IPS DF 6.9 (cell line): ENCODE data around the gene SRBD1.

Source experiments
- DNase-seq: peaks from one replicate; pipeline ENCODE4 v3.0.0-alpha.2; 2013; ENCODE audit warnings: low read depth, low spot score
- H3K27ac ChIP-seq: one replicate; pipeline ENCODE4 v1.5.1; 2013; ENCODE audit warnings: low read length, control low read depth
- H3K27me3 ChIP-seq: 2 replicates; pipeline ENCODE4 v1.6.1; 2013; ENCODE audit warnings: mild to moderate bottlenecking, low read length; ENCODE audit not compliant: control insufficient read depth, insufficient read depth
- H3K36me3 ChIP-seq: 2 replicates; pipeline ENCODE4 v1.6.1; 2013; ENCODE audit warnings: low read length; ENCODE audit not compliant: control insufficient read depth, insufficient read depth
- H3K4me1 ChIP-seq: 2 replicates; pipeline ENCODE4 v1.6.1; 2013; ENCODE audit warnings: low read length; ENCODE audit not compliant: control insufficient read depth, insufficient read depth
- H3K4me3 ChIP-seq: 2 replicates; pipeline ENCODE4 v1.5.1; 2013; ENCODE audit warnings: mild to moderate bottlenecking, low read length
- H3K9me3 ChIP-seq: 2 replicates; pipeline ENCODE4 v1.6.1; 2013; ENCODE audit warnings: low read length, inconsistent platforms; ENCODE audit not compliant: control insufficient read depth, insufficient read depth
- WGBS: extraction: QIAGEN DNeasy Blood & Tissue Kit; methylation state at CpG from one replicate; pipeline ENCODE4 v1.1.7; 2013; ENCODE audit warnings: mixed read lengths, missing lambda C conversion rate; ENCODE audit not compliant: insufficient read length, insufficient coverage; 5-methylcytosine and 5-hydroxymethylcytosine counted together

SRBD1 gene

DNA sequence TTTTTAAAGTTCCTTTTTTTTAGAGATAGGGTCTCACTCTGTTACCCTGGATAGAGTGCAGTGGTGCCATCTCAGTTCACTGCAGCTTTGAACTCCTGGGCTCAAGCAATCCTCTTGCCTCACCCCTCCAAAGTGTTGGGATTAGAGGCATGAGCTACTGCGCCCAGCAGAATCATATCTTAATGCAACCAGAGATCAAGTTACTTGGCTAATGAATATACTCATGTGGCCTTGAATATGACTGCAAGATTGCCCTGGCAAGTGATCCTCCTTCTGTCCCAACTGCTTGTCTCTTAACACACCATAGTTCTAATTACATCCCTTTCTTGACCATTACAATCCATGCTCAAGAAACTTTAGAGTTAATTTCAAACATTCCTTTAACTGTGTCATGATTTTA, 133.5 kb downstream of the SRBD1 start:
- Histone ChIP-seq H3K9me3 (no peaks in the 10 kb centered on the region), H3K27me3 (no peaks in the 10 kb centered on the region), H3K4me1 (no peaks in the 10 kb centered on the region), H3K36me3 (no peaks in the 10 kb centered on the region), H3K4me3 (no peak overlapping the region), H3K27ac (no peak overlapping the region)
- DNase-seq: no peak
- no CpG with 5 or more reads among the region's 1 CpG for WGBS

DNA sequence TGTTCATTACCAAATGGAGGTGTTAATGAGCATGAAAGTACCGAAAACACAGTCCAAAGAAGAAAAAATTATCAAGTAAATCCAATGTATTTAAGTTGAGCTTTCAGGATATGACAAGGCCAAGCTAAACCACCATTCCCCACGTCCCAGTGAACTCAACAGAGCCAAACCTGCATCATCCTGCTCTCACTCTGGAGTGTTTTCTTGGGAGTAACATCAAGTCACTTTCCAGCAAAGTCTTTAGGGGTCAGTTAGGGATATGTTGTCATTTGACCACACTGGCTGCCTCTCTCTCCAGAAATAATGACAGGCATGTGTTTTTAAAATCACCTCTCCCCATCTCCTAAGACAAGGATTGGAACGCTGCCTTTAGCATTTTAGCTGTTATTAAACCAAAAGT, 140.5 kb downstream of the SRBD1 start:
- no peaks in the 10 kb centered on the region for H3K4me1 ChIP-seq
- H3K27ac ChIP-seq: no peak overlapping the region
- no peaks in the 10 kb centered on the region for H3K9me3 ChIP-seq
- H3K36me3 ChIP-seq: no peaks in the 10 kb centered on the region
- WGBS: no CpG with 5 or more reads among the region's 3 CpGs
- no peaks in the 10 kb centered on the region for H3K27me3 ChIP-seq
- no peak overlapping the region for H3K4me3 ChIP-seq
- no peak for DNase-seq

DNA sequence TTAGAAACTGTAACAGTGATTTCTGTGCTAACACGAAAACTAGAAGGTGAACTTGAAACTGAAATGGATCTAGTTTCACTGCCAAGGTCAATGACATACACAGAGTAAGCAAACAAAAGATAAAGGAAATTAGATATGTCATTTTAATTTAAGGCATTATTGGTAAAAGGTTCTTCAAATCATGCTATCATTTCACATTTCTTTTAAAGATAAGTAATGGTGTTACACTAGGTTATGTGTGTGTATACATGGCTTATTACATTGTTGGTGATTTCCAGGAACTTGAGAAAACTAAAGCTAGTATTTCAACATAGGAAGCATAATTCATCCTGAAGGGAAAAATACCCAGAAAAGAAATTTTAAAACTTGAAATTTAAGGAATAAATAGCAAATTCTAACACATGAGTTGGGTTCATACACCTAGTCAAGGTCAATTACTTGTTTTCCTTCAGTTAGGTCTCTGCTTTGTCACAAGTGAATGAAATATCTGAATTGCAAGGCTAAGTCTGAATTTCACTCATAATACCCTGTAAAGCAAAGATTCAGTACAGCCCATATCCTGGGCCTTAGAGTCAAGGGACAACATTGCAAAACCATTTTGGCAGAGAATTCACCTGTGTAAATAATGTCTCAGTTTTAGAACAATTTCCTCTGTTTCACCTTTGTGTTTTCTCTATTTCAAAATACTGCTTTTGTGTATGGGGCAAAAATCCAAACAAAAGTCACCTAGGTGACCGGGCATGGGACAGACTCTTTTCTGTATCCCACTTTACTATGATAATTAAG, 141.6 kb downstream of the SRBD1 start:
- no CpG with 5 or more reads among the region's 2 CpGs for WGBS
- Histone ChIP-seq H3K4me3 (no peak overlapping the region), H3K27me3 (no peaks in the 10 kb centered on the region), H3K4me1 (no peaks in the 10 kb centered on the region), H3K9me3 (no peaks in the 10 kb centered on the region), H3K36me3 (no peaks in the 10 kb centered on the region), H3K27ac (no peak overlapping the region)
- no peak for DNase-seq

DNA sequence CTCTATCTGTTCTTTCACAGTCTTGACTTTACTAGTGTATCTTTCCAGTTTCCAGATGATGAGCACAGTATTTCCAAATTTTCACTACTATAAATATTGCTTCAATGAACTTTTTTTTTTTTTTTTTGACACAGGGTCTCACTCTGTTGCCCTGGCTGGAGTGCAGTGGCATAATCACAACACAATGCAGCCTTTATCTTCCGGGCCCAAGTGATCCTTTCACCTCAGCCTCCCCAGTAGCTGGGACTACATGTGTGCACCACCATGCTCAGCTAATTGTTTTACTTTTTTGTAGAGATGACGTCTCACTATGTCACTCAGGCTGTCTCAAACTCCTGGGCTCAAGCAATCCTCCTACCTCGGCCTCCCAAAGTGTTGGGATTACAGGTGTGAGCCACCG, 142.8 kb downstream of the SRBD1 start:
- Histone ChIP-seq H3K4me1 (peaks cover 2% of the 10 kb centered on the region; the same call in 1 of the 2 replicates), H3K4me3 (no peak overlapping the region)
- WGBS: no CpG with 5 or more reads among the region's 4 CpGs

DNA sequence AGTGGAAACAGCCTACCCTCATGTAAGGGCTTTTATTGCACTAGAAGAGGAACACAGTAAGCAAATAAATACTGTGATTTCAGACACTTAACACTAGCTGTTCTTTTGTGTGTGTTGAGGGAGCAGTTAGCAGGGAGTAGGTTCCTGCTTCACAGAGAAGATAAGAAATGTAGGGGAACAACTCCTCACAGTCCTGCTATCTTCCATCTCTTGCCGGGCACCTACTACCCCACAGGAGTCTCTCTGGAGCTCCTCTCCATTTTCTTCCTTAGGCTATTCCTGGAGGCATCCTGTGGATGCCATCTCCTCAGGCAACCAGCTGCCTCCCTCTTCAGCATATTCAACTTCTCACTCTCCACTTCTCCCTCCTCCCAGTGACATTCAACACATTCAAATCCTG, 145.0 kb downstream of the SRBD1 start:
- Histone ChIP-seq H3K4me1 (peaks cover 2% of the 10 kb centered on the region; the same call in 1 of the 2 replicates), H3K36me3 (no peaks in the 10 kb centered on the region), H3K27me3 (no peaks in the 10 kb centered on the region), H3K4me3 (no peak overlapping the region), H3K27ac (no peak overlapping the region), H3K9me3 (no peaks in the 10 kb centered on the region)
- no peak for DNase-seq
- no CpG with 5 or more reads among the region's 1 CpG for WGBS

More for the DNA sequence above, 142.8 kb downstream of the SRBD1 start:
- no peak for DNase-seq
- H3K27ac ChIP-seq: no peak overlapping the region
- H3K27me3 ChIP-seq: no peaks in the 10 kb centered on the region
- H3K9me3 ChIP-seq: no peaks in the 10 kb centered on the region
- H3K36me3 ChIP-seq: no peaks in the 10 kb centered on the region

DNA sequence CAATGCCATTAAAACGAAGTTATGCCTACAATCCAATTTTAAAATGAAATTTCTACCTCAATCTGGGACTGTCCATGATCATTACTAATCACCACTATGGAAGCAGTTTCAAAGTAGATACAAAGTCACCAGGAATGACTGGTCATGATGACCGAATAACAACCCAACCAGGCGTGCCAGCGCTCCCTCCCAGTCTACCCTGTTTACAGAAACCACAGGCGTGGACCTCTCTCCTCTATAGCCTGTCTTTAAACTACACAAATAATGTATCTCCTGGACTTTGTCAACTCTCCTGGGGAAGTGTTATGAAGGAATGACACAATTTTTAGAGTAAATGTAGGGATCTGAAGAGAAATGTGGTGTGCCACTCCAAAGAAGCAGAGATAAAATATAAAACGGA, 150.2 kb downstream of the SRBD1 start:
- Histone ChIP-seq H3K27me3 (no peaks in the 10 kb centered on the region), H3K27ac (no peak overlapping the region), H3K4me1 (peaks cover 2% of the 10 kb centered on the region; the same call in 1 of the 2 replicates), H3K9me3 (no peaks in the 10 kb centered on the region), H3K36me3 (no peaks in the 10 kb centered on the region), H3K4me3 (no peak overlapping the region)
- no peak for DNase-seq
- no CpG with 5 or more reads among the region's 6 CpGs for WGBS

DNA sequence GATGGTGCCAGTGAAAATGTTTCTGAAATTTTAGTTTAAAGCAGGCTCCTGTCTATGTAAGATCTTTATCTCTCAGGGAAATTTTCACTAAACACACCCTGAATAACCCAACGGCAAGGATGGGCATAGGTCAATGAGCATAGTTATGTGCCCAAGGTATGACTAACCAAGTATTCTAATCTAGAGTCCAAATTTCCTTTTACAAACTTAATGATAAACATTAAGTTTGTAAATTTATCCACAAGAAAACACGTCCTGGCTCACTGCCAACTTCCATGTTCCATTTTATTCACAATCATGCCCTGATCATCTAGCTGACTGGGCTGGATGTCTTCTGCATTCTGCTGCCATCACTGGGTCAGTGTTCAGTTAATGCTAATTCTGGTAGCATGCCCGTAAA, 151.2 kb downstream of the SRBD1 start:
- H3K9me3 ChIP-seq: no peaks in the 10 kb centered on the region
- no CpG with 5 or more reads among the region's 3 CpGs for WGBS
- H3K27ac ChIP-seq: no peak overlapping the region
- H3K4me3 ChIP-seq: no peak overlapping the region
- H3K36me3 ChIP-seq: no peaks in the 10 kb centered on the region
- peaks cover 2% of the 10 kb centered on the region; the same call in 1 of the 2 replicates for H3K4me1 ChIP-seq
- no peaks in the 10 kb centered on the region for H3K27me3 ChIP-seq
- DNase-seq: no peak

DNA sequence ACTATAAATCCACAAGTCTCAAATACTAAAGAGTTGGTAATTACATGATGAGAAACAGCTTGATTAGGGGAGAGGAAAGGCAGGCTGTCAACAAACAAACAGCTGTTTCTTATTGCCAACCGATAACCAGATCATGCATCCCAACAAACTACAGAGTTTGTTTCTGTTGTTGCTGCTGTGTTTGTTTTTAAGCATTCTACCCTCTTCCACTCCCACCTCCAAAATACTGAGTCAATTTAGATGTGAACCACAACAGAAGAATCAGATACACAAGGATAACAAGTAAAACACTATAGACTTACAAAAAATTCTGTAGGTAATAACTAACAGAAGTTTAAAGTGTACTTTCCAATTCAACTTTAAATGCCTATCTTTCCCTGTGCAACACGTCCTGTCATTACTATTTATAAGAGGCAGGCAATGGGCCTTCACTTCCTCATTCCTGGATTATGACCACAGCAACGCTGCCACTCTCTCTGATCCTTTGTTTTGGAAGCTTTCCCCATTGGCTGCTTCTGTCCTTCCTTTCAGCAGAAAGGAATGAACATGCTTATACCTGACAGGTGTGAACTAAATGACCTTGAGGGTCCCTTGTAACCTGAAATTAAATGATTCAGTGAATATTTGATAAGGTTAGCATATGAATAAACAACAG, 152.0 kb downstream of the SRBD1 start:
- H3K36me3 ChIP-seq: no peaks in the 10 kb centered on the region
- H3K9me3 ChIP-seq: no peaks in the 10 kb centered on the region
- no peaks in the 10 kb centered on the region for H3K27me3 ChIP-seq
- no CpG with 5 or more reads among the region's 3 CpGs for WGBS
- H3K27ac ChIP-seq: no peak overlapping the region
- H3K4me1 ChIP-seq: no peaks in the 10 kb centered on the region; the same call in 1 of the 2 replicates
- H3K4me3 ChIP-seq: no peak overlapping the region
- DNase-seq: no peak

DNA sequence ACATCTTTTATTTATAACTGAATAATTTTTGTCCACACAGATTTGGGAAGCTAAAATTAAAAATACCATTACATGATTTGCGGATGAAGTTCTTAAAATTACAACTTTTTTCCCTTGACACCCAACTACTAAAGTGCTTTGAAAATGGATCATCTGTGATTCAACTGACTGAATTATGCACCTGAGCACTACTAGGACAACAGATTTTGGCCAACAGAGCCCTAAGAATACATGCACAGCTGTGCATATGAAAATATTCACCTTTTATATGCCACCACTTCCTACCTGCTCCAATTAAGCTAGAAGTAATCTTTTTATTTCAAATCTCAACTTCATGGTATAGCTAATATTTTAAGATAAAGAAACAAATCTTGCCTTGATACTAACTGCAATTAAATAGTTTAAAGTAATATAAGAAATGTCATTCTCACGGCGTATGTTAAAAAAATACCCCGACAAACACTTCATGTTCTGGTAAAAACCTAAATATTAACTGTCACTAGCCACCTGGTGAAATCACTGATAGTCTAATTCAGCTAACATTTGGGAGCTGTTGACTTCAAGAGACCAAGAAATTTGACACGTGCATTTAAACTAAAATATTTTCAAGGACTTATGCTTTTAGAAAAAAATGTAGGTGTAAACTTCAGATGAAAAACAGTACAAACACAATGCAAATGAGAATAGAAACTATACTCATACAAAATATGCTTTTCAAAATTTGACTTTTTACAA, 153.7 kb downstream of the SRBD1 start:
- Histone ChIP-seq H3K4me3 (no peak overlapping the region), H3K27me3 (no peaks in the 10 kb centered on the region), H3K36me3 (no peaks in the 10 kb centered on the region), H3K4me1 (no peaks in the 10 kb centered on the region), H3K27ac (no peak overlapping the region), H3K9me3 (no peaks in the 10 kb centered on the region)
- WGBS: no CpG with 5 or more reads among the region's 5 CpGs
- DNase-seq: no peak

DNA sequence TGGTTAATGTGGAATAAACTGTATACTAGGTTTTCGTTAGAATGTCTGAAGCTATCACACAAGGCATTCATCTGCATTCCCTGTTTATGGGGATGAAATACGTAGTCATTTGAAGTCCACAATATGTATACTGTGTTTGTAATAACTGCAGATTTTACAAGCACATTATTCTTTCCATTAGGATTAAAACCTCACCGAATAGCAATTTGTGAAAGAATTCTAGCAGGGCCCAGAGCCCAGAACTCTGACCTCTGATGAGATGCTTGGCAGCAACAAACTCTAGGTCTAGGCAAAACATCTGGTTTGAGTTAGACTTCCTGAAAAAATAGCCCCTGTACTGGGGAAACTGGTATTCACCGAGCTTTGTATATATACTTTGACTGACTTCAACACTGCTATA, 158.2 kb downstream of the SRBD1 start:
- no CpG with 5 or more reads among the region's 4 CpGs for WGBS
- no peak for DNase-seq
- H3K27ac ChIP-seq: no peak overlapping the region
- no peaks in the 10 kb centered on the region for H3K4me1 ChIP-seq
- no peaks in the 10 kb centered on the region for H3K36me3 ChIP-seq
- no peaks in the 10 kb centered on the region for H3K9me3 ChIP-seq
- H3K4me3 ChIP-seq: no peak overlapping the region
- H3K27me3 ChIP-seq: no peaks in the 10 kb centered on the region
